Adrenal gland (tissue), 5 donors: ENCODE data around the gene SAA1.

ENCODE experiments used
- POLR2A ChIP-seq, 2 donors: fragments of 450-650 bp; IDR thresholded peaks; one replicate each; pipeline ENCODE4 v1.6.1; 2017; ENCODE audit warnings: antibody characterized with exemption in 2 of 2, mild to moderate bottlenecking in 2 of 2, moderate library complexity in 1 of 2
- TF ChIP-seq, protein P1 (sequence below), 6 experiments: fragments of 450-650 bp in 4 of 6; fragments of 200-600 bp in 2 of 6; sonication (generic) in 1 of 6; IDR thresholded peaks; 1 replicate in 5 of 6; 2 replicates in 1 of 6; pipeline versions ENCODE4 v1.5.1 to v1.8.0; 2016 to 2021; ENCODE audit warnings: antibody characterized with exemption in 6 of 6, mild to moderate bottlenecking in 2 of 6, moderate library complexity in 1 of 6
- donor health status: DM: no; HTN: no; CAD: no.

DNA sequence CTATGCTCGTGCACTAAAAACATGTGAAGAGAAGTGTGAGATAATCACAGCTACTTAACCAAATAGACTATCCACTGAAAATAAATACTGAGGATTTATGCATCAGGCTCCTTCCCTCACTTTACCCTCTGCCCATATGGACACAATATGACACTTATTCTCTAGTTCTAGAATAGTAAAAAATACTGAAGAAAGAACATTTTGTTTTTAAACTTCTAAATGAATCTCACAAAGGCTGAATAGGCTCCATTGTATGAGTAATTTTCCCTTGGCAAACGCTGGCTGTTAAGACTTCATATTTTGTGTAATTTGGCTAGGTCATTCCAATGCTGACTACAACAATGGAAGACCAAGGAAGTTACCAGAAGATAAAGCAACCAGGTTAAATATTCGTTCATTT, 45.9 kb downstream of the SAA1 start:
- TF ChIP-seq, protein P1, sequence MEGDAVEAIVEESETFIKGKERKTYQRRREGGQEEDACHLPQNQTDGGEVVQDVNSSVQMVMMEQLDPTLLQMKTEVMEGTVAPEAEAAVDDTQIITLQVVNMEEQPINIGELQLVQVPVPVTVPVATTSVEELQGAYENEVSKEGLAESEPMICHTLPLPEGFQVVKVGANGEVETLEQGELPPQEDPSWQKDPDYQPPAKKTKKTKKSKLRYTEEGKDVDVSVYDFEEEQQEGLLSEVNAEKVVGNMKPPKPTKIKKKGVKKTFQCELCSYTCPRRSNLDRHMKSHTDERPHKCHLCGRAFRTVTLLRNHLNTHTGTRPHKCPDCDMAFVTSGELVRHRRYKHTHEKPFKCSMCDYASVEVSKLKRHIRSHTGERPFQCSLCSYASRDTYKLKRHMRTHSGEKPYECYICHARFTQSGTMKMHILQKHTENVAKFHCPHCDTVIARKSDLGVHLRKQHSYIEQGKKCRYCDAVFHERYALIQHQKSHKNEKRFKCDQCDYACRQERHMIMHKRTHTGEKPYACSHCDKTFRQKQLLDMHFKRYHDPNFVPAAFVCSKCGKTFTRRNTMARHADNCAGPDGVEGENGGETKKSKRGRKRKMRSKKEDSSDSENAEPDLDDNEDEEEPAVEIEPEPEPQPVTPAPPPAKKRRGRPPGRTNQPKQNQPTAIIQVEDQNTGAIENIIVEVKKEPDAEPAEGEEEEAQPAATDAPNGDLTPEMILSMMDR (IDR thresholded peaks at IDR 0.05): no peak
- no peak for TF ChIP-seq POLR2A (IDR thresholded peaks at IDR 0.05)
